HepG2 (cell line): Measurements from ENCODE around the gene SAMD14. TPM values are rescaled to one million over a fixed set of nuclear protein-coding genes. Genes with fewer than 3 reads are reported as not detected.

Experiments
- BCL3 ChIP-seq: sonication (generic); formaldehyde crosslinking; IDR thresholded peaks from 2 replicates; pipeline ENCODE4 v1.5.1; 2020; ENCODE audit warnings: mild to moderate bottlenecking, missing genetic modification reagents, moderate library complexity
- BCL6 ChIP-seq: IDR thresholded peaks from 2 replicates; pipeline ENCODE4 v1.6.1; 2016; ENCODE audit warnings: missing genetic modification reagents, missing compliant biosample characterization
- CERS6 ChIP-seq: sonication (generic); formaldehyde crosslinking; IDR thresholded peaks from 2 replicates; pipeline ENCODE4 v1.5.0; 2020; ENCODE audit warnings: missing genetic modification reagents
- HMGA1 ChIP-seq: sonication (generic); formaldehyde crosslinking; conservative IDR thresholded peaks from 2 replicates; pipeline ENCODE4 v1.4.0; 2020; ENCODE audit warnings: missing genetic modification reagents
- HNF1A ChIP-seq, 2 experiments: sonication (generic) in 1 of 2; formaldehyde crosslinking in 1 of 2; IDR thresholded peaks; 2 replicates each; pipeline versions ENCODE4 v1.4.0 to v1.6.1; 2016 to 2020; ENCODE audit warnings: borderline replicate concordance in 1 of 2, low read depth in 1 of 2, mild to moderate bottlenecking in 1 of 2, missing genetic modification reagents in 1 of 2
- JARID2 ChIP-seq: sonication (generic); formaldehyde crosslinking; IDR thresholded peaks from 2 replicates; pipeline ENCODE4 v1.8.1; 2023; ENCODE audit warnings: missing genetic modification reagents, inconsistent platforms; ENCODE audit not compliant: insufficient replicate concordance
- JUNB ChIP-seq: sonication (generic); formaldehyde crosslinking; IDR thresholded peaks from 2 replicates; pipeline ENCODE4 v1.8.0; 2022; ENCODE audit warnings: missing genetic modification reagents, mild to moderate bottlenecking, borderline replicate concordance
- KDM1A ChIP-seq: IDR thresholded peaks from 2 replicates; pipeline ENCODE4 v1.6.1; 2016; ENCODE audit warnings: missing compliant biosample characterization
- KLF9 ChIP-seq: IDR thresholded peaks from 2 replicates; pipeline ENCODE4 v1.6.1; 2016; ENCODE audit warnings: low read depth
- MAFG ChIP-seq: sonication (generic); formaldehyde crosslinking; IDR thresholded peaks from 2 replicates; pipeline ENCODE4 v1.5.1; 2020; ENCODE audit warnings: mild to moderate bottlenecking, missing genetic modification reagents
- NFE2L1 ChIP-seq: sonication (generic); formaldehyde crosslinking; IDR thresholded peaks from 2 replicates; pipeline ENCODE4 v1.4.0; 2020; ENCODE audit warnings: missing genetic modification reagents, mild to moderate bottlenecking, borderline replicate concordance
- NFKB2 ChIP-seq: sonication (generic); formaldehyde crosslinking; IDR thresholded peaks from 2 replicates; pipeline ENCODE4 v1.4.0; 2020; ENCODE audit warnings: missing genetic modification reagents, borderline replicate concordance
- NR2F6 ChIP-seq, 2 experiments: IDR thresholded peaks; 2 replicates each; pipeline ENCODE4 v1.6.1; 2016; ENCODE audit warnings: antibody characterized with exemption in 1 of 2, mild to moderate bottlenecking in 1 of 2
- XRCC5 ChIP-seq: fragments of 200-400 bp; formaldehyde crosslinking; optimal IDR thresholded peaks from 2 replicates; pipeline ENCODE3; 2017; ENCODE audit warnings: mild to moderate bottlenecking, low read length
- ZBTB38 ChIP-seq: sonication (generic); formaldehyde crosslinking; IDR thresholded peaks from 2 replicates; pipeline ENCODE4 v1.5.1; 2020; ENCODE audit warnings: mild to moderate bottlenecking, missing genetic modification reagents
- ZFYVE20 ChIP-seq: sonication (generic); formaldehyde crosslinking; IDR thresholded peaks from 2 replicates; pipeline ENCODE4 v1.8.0; 2023; ENCODE audit warnings: low read depth, mild to moderate bottlenecking, moderate library complexity, missing genetic modification reagents, borderline replicate concordance
- ZNF383 ChIP-seq: sonication (generic); formaldehyde crosslinking; IDR thresholded peaks from 2 replicates; pipeline ENCODE4 v1.4.0; 2020; ENCODE audit warnings: missing genetic modification reagents, mild to moderate bottlenecking, borderline replicate concordance
- ZNF546 ChIP-seq: sonication (generic); formaldehyde crosslinking; conservative IDR thresholded peaks from 2 replicates; pipeline ENCODE4 v1.8.1; 2023; ENCODE audit warnings: mild to moderate bottlenecking, missing genetic modification reagents
- polyA plus RNA-seq, 8 experiments: library from polyadenylated mRNA; depleted of rRNA in 3 of 8; stranded (reverse) in 7 of 8; unstranded in 1 of 8; fragments of >200 nt; fragmentation: Illumina TruSeq in 4 of 8; extraction: Trizol in 4 of 8; gene quantifications; 2 replicates each; pipeline versions ENCODE4 v1.2.1 to v1.2.3, GENCODE V29; 2011 to 2016; ENCODE audit warnings: low read depth in 4 of 8, missing spikeins in 1 of 8, mixed read lengths in 1 of 8; ENCODE audit not compliant: insufficient read depth in 1 of 8
- total RNA-seq, 5 experiments: library from RNA; depleted of rRNA; stranded (reverse); fragments of >200 nt; fragmentation: Illumina TruSeq; extraction: Trizol; gene quantifications; 2 replicates each; pipeline ENCODE4 v1.2.3, GENCODE V29; 2016; ENCODE audit warnings: low read depth in 1 of 5
- TF ChIP-seq, protein P1 (sequence below), 2 experiments: fragments of 450-650 bp in 1 of 2; sonication (generic) in 1 of 2; formaldehyde crosslinking; IDR thresholded peaks; 2 replicates each; pipeline versions ENCODE4 v1.5.0 to v1.8.0; 2020 to 2022; ENCODE audit warnings: mild to moderate bottlenecking in 1 of 2, missing genetic modification reagents in 1 of 2
- TF ChIP-seq, protein P2 (sequence below): sonication (generic); formaldehyde crosslinking; IDR thresholded peaks from 2 replicates; pipeline ENCODE4 v1.8.1; 2023; ENCODE audit warnings: missing genetic modification reagents, mild to moderate bottlenecking, borderline replicate concordance

The SAMD14 gene
- total and polyA plus RNA-seq, 2 of the 13 experiments (the other 11 are each of a cell fraction or from before 2014, with no cell fraction given): 0.07 to 0.22 TPM

DNA sequence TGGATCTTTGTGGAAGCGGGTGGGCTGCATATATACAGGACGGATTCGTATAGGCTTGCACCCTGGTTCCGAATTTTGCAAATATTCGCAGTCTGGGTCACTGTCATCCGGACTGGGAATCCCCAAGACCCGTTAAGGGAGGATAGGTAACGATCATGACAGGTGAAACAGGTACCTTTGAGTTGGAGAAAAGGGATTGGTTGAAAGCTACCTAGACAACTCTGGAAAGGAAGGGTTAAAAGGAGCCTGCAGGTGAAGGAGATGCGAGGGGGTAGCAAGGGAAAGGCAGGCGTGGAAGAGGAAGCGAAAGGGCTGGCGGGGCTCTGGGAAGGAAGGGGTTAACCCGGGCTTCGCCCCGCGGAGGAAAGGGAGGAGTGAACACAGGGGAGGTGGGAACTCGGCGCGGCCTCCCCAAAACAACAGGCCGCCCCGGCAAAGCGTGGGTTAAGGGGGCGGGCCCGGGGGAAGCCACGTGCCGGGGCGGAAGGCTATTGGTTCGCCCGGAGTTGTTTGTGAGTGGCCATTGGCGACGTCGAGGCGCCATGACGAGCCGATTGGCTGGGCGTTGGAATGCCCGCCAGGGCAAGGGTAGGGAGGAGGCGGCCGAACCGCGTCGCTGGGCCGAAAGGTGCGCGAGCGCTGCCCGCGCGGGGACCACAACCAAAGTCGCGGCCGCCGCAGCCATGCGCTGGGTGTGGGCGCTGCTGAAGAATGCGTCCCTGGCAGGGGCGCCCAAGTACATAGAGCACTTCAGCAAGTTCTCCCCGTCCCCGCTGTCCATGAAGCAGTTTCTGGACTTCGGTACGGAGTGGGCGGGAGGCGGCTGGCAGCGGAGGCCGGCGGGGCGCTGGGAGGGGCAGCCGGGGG is 35.0 kb downstream of the SAMD14 start, which contains the start of gene PDK2 (continued):
- 0 out of 2 replicates have a peak, but pooled peaks have one; percentile 75 for TF ChIP-seq ZFYVE20
- TF ChIP-seq, protein P1, sequence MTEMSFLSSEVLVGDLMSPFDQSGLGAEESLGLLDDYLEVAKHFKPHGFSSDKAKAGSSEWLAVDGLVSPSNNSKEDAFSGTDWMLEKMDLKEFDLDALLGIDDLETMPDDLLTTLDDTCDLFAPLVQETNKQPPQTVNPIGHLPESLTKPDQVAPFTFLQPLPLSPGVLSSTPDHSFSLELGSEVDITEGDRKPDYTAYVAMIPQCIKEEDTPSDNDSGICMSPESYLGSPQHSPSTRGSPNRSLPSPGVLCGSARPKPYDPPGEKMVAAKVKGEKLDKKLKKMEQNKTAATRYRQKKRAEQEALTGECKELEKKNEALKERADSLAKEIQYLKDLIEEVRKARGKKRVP (CRISPR knock-in tag; IDR thresholded peaks at IDR 0.05): peak in 1 of 2 experiments; percentile 19; a peak in 1 of 4 replicates
- TF ChIP-seq KLF9 (CRISPR knock-in tag): peak; percentile 82; the same call in 1 of the 2 replicates
- TF ChIP-seq NFKB2 (CRISPR knock-in tag): peak; percentile 62; the same call in 1 of the 2 replicates
- no peak for TF ChIP-seq CERS6 (CRISPR knock-in tag)
- peak; percentile 93 for TF ChIP-seq XRCC5
- TF ChIP-seq BCL3: peak; percentile 52
- no peak for TF ChIP-seq MAFG (CRISPR knock-in tag)
- TF ChIP-seq ZNF383 (CRISPR knock-in tag): 0 out of 2 replicates have a peak, but pooled peaks have one; percentile 44
- TF ChIP-seq ZNF546 (CRISPR knock-in tag): 0 out of 2 replicates have a peak, but pooled peaks have one; percentile 33
- peak; percentile 8; the same call in 1 of the 2 replicates for TF ChIP-seq NR2F6 (IDR thresholded peaks at IDR 0.05)
- no peak; the same call in 1 of the 2 replicates for TF ChIP-seq NR2F6 (CRISPR knock-in tag; IDR thresholded peaks at IDR 0.05)
- TF ChIP-seq NFE2L1 (CRISPR knock-in tag): no peak; the same call in 1 of the 2 replicates
- TF ChIP-seq BCL6: peak; percentile 67
- no peak for TF ChIP-seq HNF1A (IDR thresholded peaks at IDR 0.05; ENCODE audit: low read depth)
- no peak; the same call in 1 of the 2 replicates for TF ChIP-seq HNF1A (CRISPR knock-in tag; IDR thresholded peaks at IDR 0.05; ENCODE audit: borderline replicate concordance)
- TF ChIP-seq HMGA1 (CRISPR knock-in tag): no peak
- TF ChIP-seq ZBTB38 (CRISPR knock-in tag): peak; percentile 47; the same call in 1 of the 2 replicates
- TF ChIP-seq KDM1A (CRISPR knock-in tag): no peak
- peak; percentile 66 for TF ChIP-seq JARID2 (CRISPR knock-in tag)
- no peak for TF ChIP-seq JUNB (CRISPR knock-in tag)
- TF ChIP-seq, protein P2, sequence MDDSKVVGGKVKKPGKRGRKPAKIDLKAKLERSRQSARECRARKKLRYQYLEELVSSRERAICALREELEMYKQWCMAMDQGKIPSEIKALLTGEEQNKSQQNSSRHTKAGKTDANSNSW (CRISPR knock-in tag): no peak
